ENCODE results near the gene B4GALNT4.

- TF ChIP-seq ZFX (IDR thresholded peaks at IDR 0.05; ENCODE audit: borderline replicate concordance) (no peak), CTCF (IDR thresholded peaks at IDR 0.05) (no peak)
Measured at GRCh38 chr11:403761-404431, 34.6 kb downstream of the B4GALNT4 start.
